Activated T-cell treated with anti-CD3 and anti-CD28 coated beads, Interleukin-2, amount 50 U/mL, for 4 hours (primary cell): Measurements from ENCODE around the gene HOXB2. TPM values are rescaled to one million over a fixed set of nuclear protein-coding genes. Genes with fewer than 3 reads are reported as not detected.

ENCODE experiments used
- ATAC-seq, 2 donors: fragments of 200-7000 bp; cut with Tn5 transposase; one replicate each; pipeline ENCODE4 v1.10.0; 2021
- DNase-seq: peaks from one replicate; pipeline ENCODE4 v3.0.0-alpha.2; 2020
- H3K27me3 Mint-ChIP-seq: one replicate; pipeline ENCODE4 v1.8.0; 2021; ENCODE audit warnings: low read depth, mixed read lengths
- H3K36me3 Mint-ChIP-seq: one replicate; pipeline ENCODE4 v1.8.0; 2022; ENCODE audit warnings: mixed read lengths; ENCODE audit not compliant: insufficient read depth
- H3K4me1 Mint-ChIP-seq: one replicate; pipeline ENCODE4 v1.8.0; 2021; ENCODE audit warnings: low read depth, mixed read lengths
- H3K4me3 Mint-ChIP-seq: one replicate; pipeline ENCODE4 v1.8.0; 2021; ENCODE audit warnings: mild to moderate bottlenecking, moderate library complexity, mixed read lengths
- H3K9me3 Mint-ChIP-seq: one replicate; pipeline ENCODE4 v1.8.0; 2021; ENCODE audit warnings: mixed read lengths
- total RNA-seq, 3 donors: library from RNA; stranded (reverse); gene quantifications; one replicate each; pipeline ENCODE4 v1.2.1, GENCODE V29; 2021

The HOXB2 gene
- total RNA-seq, 3 donors from 2014 or later: 12.9 to 21.3 (median 12.9) TPM

DNA sequence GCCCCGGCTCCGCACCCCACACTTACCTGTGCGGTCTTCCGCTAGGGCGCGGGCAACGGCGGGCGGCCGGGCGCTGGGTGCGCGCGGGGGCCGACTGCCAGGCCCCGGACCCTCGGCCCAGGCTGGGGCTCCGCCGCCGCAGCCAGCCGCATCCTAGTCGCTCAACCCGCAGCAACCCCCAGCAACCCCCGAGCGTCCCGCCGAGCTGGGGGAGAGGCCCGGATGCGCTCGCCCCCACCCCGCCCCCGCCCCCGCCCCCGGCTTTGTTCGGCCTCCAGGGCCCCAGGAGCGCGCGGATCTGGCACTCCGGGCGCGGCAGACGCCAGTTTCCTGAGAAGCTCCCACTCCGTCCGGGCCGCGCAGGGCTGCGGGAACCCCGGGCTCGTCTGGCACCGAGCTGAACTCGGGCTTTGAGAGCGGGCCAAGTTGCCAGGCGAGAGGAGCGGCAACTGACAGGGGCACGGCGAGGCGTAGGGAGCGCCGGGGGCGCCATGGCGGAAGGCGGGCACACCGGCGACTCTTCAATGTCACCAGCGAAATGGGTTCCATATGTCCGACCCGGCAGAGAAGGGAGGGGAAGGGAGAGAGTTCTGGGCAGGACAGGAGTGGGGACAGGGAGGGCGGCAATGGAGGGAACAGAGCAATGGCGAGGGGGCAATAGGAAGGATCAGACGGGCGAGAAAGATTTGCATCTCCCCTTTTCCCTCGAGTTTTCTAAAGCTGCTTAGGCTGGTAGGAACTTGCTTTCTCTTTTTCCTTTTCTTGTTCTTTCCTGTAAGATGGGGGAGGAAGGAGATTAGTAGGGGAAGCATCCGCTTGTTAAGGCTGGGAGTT lies 19.5 kb upstream of the HOXB2 start:
- Mint-ChIP-seq H3K4me1 (peaks cover 10% of the 10 kb centered on the region), H3K4me3 (no peak overlapping the region), H3K36me3 (no peaks in the 10 kb centered on the region), H3K27me3 (peaks cover 13% of the 10 kb centered on the region), H3K9me3 (no peaks in the 10 kb centered on the region)
- no peak for DNase-seq
- peak; percentile 45 to 63 for ATAC-seq

DNA sequence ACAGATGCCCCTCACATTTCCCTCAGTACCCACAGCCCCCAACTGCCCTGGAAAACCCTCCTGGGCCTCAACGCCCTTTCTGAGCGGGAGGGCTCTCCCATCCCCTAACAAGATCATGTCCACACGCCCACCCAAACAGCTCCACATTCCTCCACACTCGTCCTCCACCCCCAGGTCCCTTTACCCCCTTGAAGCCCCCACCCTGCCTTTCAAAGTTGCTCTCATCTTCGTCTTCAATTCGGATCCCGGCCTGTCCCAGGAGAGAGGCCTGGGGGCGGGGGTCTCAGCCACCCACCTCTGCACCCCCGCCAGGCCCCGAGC lies 18.9 kb upstream of the HOXB2 start:
- Mint-ChIP-seq H3K27me3 (peaks cover 13% of the 10 kb centered on the region), H3K4me3 (no peak overlapping the region), H3K4me1 (peaks cover 7% of the 10 kb centered on the region), H3K9me3 (no peaks in the 10 kb centered on the region), H3K36me3 (no peaks in the 10 kb centered on the region)
- ATAC-seq: no peak
- DNase-seq: no peak

DNA sequence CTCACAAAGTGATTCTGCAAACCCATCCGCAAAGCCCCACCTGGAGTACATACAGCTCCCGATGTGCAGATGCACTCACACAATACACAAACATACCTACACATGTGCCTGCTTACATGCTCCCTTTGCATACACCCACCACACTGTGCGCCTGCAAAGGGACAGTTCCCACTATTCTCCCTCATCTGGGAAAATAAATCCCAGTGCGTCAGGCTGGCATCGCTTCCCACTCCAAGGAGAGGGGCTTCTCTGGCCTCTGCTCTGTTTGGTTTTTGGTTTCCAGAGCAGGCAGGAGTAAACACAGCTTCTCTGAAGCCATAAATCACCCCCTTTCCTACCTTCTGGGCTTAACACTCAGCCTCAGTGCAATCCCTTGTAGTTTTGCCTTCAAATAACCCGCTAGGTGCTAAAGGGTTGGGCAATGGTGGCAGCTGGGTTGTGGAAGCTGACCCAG lies 18.5 kb upstream of the HOXB2 start:
- Mint-ChIP-seq H3K27me3 (peaks cover 13% of the 10 kb centered on the region), H3K4me3 (no peak overlapping the region), H3K9me3 (no peaks in the 10 kb centered on the region), H3K4me1 (peaks cover 5% of the 10 kb centered on the region), H3K36me3 (no peaks in the 10 kb centered on the region)
- DNase-seq (no peak), ATAC-seq (no peak)

DNA sequence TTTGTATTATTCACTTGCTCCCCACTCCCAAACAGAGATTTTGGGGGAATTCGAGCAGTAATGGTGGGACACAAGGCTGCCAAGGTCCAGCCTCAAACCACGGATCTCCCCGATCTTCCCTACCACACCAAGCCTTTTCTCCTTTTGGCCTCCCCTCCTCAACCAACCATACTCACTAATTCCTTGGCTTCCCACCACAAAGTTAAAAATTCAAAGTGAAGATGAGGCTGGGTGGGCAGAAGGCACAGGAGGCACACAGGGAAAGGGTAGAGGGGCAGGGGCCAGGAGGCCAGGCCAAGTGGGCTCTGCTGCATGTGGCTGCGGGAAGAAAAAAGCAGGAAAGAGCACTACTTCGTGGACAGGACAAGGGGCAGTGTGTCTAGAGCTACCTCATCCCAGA lies 18.0 kb upstream of the HOXB2 start:
- no peaks in the 10 kb centered on the region for H3K9me3 Mint-ChIP-seq
- no peak for DNase-seq
- H3K36me3 Mint-ChIP-seq: no peaks in the 10 kb centered on the region
- no peak for ATAC-seq
- H3K27me3 Mint-ChIP-seq: peaks cover 11% of the 10 kb centered on the region
- no peak overlapping the region for H3K4me3 Mint-ChIP-seq
- H3K4me1 Mint-ChIP-seq: peaks cover 5% of the 10 kb centered on the region

DNA sequence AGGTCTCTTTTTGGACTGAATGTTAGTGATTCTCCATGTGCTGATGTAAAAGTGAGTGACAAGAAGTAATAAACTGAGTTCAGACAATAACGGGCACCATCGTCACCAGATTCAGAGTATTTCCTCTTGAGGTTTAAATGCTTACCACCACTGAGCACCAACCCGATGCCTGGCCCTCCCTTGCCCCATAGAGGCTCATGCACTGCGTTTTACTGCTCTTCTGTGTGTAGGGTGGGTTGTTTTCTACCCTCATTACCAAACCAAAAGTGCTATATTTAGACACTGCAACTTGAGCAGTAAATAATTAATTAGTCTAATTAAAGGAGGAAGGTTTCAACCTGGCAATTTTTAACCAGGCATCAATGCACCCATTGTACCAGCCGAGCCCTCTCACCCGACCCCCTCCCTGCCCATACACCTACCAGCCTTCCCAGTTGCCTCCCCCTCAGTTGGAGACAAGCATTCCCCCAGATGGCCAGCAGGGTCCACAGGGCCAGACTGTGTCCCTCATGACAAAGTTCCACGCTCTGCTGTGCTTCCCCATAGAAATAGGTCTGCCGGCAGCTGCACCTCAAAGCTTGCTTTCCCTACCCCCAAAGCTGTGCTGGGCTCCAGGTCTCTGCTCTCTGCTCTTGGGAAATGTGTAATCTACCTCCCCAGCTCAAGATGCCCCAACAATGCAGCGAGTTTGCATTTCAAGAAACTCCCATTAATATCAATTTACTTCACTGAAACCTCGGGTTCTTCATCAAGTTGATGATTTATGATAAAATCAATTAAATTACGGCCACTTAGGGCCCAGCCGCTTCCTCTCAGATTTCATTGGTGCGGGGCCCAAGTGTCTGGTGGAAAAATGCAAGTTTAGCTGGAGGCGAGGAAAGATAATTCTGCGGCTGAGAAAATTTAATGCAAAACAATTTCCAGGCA lies 17.2 kb upstream of the HOXB2 start:
- ATAC-seq (no peak), DNase-seq (no peak)
- Mint-ChIP-seq H3K4me1 (peaks cover 5% of the 10 kb centered on the region), H3K36me3 (no peaks in the 10 kb centered on the region), H3K9me3 (no peaks in the 10 kb centered on the region), H3K4me3 (no peak overlapping the region), H3K27me3 (peaks cover 11% of the 10 kb centered on the region)

DNA sequence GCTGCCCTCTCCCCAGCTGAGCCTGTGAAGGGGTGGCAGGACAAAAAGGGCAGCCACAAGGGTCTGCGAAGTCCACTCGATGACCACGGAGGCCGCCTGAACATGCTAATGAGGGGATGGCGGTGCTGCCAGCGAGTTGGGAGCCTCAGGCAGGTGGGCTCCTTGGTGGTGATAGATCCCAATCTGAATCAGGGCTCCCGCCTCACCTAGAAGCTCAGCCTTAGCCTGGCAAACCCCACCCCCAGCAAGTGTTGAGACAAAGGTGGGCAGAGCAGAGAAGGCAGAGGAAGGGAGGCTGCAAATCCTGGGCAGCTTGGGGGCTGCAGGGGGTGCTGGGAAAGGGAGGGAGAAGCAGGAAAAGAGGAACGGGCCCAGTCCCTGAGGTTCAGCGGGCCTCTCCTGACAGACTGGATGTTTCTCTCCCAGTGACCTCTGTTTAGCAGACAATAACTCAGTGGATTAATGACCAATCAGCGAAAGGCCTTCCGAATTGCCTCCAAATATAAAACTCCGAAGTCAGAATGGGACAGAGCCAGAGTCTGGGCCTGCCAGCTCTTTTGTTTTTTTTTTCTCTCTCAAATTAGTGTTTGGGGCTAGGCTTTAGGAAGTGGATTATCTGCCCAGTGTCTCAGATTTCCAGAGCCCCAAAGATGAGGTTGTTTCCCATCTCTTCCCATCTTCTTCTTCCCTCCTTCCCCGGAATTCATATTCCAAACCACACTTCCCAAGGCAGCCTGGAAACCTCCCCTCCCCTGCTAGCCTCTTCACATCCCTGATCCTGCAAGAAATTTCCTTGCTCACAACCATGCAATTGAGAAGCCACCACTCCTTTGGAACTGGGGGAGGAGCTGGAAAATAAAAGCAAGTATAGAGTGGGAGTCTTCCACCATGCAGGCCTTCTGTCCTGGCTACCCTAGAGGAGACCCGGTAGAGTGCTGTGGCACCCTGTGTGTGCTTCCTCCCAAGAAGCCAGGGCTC lies 15.2 kb upstream of the HOXB2 start:
- no peaks in the 10 kb centered on the region for H3K36me3 Mint-ChIP-seq
- DNase-seq: no peak
- H3K4me1 Mint-ChIP-seq: peaks cover 13% of the 10 kb centered on the region
- H3K9me3 Mint-ChIP-seq: no peaks in the 10 kb centered on the region
- H3K4me3 Mint-ChIP-seq: no peak overlapping the region
- peaks cover 20% of the 10 kb centered on the region for H3K27me3 Mint-ChIP-seq
- no peak for ATAC-seq

DNA sequence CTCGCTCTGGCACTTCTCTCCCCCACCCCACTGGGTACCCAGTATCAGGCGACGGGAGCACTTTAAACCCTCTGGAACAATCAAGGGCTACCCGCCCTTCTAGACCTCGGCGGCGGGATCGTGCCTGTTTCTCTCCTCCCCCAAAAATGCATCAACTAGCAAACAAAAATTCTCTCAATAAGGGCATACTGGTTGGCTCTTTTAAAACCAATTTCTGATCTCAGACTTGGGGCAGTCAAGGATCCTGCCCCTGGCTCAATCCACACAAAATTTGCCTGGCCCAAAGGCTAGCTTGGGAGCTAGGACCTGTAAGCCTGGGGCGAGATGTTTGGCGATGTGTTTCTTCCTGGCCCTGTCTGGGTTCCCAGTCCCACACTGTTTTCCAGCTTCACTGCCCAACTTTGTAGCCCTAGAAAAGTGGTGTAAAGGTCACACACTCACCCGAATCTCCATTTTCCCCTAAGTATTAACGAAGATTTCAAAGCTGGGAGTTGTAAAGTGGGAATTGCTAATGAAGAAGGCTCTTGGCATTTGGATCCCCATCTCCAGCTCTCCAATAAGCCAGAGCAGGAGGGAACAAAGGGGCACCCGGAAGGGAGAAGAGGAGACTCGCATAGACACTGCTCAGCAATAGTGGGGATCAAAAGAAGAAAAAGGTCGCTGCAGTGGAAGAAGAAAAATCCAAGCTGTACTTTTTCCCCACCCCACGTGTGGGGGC lies 14.4 kb upstream of the HOXB2 start:
- DNase-seq (no peak), ATAC-seq (no peak)
- Mint-ChIP-seq H3K4me1 (peaks cover 13% of the 10 kb centered on the region), H3K36me3 (no peaks in the 10 kb centered on the region), H3K9me3 (no peaks in the 10 kb centered on the region), H3K4me3 (no peak overlapping the region), H3K27me3 (peaks cover 20% of the 10 kb centered on the region)

DNA sequence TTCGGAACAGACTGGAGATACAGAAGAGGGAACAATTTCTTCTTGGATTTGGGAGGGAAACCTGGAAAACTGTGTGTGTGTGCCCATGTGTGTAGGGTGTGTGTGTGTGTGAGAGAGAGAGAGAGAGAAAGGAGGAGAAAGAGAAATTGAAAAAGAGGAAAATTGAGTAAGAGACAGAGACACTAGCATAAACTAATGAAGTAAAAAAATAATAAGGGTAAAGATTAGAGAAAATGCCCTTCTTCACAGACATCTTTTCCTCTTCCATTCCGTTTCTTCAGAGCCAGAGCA lies 13.9 kb upstream of the HOXB2 start:
- Mint-ChIP-seq H3K4me3 (no peak overlapping the region), H3K9me3 (no peaks in the 10 kb centered on the region), H3K27me3 (peaks cover 21% of the 10 kb centered on the region), H3K4me1 (peaks cover 13% of the 10 kb centered on the region), H3K36me3 (no peaks in the 10 kb centered on the region)
- ATAC-seq (no peak), DNase-seq (no peak)

DNA sequence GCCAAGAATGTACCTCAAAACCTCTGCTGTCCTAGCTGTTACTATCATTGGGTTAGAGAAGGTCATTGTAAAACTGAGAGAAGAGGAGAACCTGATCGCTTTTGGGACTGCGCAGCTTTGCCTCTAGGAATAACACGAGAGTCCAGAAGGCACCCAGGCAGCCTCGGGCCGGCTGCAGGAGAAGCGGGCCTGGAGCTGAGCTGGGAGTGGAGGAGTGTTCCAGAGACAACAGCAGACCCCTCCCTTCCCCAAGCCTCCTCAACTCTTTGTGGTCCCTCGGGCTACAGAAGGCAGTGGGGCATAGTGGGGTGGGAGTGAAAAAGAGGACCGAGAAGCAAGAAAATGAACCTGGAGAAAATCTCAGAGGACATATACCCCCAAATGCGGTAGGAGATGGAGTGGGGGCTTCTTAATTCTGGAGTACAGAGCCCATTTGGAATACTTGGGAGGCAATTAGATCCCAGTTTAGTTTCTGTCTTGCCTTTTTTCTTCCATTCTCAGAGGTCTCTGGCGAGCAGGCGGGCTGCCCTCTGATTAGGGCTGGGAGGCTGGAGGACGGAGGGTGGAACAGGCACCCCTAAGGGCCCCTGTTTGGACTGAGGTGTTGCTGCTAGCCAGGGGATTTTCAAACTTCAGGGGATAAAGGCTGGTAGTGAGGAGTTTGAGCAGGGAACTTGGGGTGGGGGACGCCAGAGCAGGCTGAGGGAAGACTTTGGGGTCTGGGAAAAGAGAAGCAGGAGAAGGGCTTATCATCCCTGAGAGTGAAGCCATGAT lies 13.3 kb upstream of the HOXB2 start:
- Mint-ChIP-seq H3K9me3 (no peaks in the 10 kb centered on the region), H3K4me3 (no peak overlapping the region), H3K36me3 (no peaks in the 10 kb centered on the region), H3K4me1 (peaks cover 13% of the 10 kb centered on the region), H3K27me3 (peaks cover 20% of the 10 kb centered on the region)
- DNase-seq: no peak
- ATAC-seq: no peak

DNA sequence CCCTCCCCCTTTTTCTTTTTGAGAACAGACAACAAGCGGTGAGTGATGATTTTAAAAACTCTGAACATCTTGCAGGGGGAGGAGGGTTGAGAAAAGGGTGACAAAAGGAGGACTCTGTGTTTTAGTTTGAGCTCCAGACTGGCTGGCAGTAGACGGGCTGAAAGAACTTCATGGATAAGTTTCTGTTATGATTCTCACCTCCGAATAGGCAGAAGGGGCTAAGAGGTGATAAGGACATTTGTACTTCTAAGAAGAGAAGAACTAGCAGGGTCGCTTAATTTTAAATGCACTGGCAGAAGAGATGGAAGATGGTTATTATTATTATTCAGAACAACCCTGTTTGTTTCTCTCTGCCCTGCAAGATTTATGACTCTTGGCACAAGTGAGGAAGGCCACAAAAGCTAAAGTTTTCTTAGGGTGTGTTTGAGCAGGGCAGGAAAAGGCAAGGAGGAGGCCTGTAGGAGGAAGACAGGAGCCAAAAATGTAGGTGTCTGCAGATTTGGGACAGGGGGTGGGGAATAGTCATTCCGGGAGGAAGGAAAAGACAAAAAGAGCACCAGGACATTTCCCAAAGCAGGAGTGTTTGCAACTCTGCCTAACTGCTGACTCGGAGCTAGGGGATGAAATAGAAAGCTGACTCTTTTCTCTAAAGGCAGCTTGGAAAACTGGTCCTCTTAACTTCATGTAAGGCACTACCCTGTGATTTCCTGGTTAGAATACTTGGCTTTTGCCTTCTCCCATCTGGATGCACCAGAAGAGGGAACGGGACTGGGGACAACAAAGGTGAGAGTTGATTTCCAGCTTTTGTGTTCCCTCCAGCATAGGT lies 11.9 kb upstream of the HOXB2 start:
- ATAC-seq (no peak), DNase-seq (no peak)
- H3K4me1 Mint-ChIP-seq: peaks cover 12% of the 10 kb centered on the region
- H3K4me3 Mint-ChIP-seq: no peak overlapping the region
- H3K9me3 Mint-ChIP-seq: no peaks in the 10 kb centered on the region
- H3K27me3 Mint-ChIP-seq: peaks cover 24% of the 10 kb centered on the region
- no peaks in the 10 kb centered on the region for H3K36me3 Mint-ChIP-seq

DNA sequence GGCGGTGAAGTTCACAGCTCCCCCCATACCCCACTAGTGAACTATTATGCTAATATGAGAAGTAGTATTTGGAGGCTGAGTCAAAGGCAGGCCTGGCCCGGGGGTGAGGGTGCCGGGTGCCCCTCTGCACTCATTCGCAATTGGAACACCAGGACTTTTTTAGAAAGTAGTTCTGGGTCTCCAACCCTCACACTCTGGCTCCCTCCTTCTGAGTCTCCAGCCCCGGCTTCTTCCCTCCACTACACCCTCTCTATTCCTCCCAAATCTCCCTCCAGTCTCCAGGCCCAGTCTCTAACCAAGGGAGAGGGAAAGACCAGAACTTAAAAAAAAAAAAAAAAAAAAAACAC lies 11.3 kb upstream of the HOXB2 start:
- no peaks in the 10 kb centered on the region for H3K36me3 Mint-ChIP-seq
- ATAC-seq: no peak
- no peak overlapping the region for H3K4me3 Mint-ChIP-seq
- peaks cover 24% of the 10 kb centered on the region for H3K27me3 Mint-ChIP-seq
- no peak for DNase-seq
- H3K4me1 Mint-ChIP-seq: peaks cover 10% of the 10 kb centered on the region
- no peaks in the 10 kb centered on the region for H3K9me3 Mint-ChIP-seq

DNA sequence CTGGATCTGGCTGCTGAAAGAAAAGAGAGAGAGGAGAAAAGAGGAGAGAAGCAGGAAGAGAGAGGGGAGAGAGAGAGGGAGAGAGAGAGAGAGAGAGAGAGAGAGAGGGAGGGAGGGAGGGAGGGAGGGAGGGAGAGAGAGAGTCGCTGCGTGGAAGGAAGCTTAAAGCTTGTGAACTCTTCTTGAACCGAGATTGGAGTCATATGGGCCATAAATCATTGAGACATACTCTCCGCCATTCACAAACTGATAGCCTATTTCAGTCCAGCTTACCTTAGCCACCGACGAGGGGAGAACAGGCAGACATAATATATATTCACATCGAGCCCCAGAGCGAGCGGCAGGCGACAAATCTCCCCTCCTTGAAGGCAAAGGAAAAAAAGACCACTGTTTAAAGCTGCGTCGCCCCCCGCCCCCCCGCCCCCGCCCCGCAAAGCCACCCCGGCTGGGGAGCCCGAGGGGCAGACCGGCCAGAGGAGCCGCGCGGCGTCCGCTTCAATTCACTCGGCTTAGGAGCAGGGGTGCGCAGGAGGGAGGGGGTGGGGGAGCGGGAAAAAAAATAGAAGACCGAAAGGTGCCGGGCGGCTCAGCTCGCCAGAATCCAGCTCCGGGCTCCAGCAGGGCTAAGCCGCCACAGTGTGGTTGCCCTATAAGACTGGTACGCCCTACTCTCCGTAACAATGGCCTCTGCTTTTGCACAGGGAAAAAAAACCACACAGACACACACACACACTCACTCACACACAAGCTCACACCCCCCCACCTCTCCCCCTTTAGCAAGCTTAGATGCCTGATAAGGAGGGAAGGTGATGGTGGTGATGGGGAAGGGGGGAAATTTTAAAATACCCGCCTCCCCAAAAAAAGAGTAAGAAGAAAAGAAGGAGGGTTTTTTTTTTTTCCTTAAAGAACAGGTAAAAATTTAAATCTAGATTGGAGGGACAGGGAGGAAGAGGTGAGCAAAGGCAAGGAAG lies 10.6 kb upstream of the HOXB2 start:
- ATAC-seq: peak; percentile 56 to 59
- Mint-ChIP-seq H3K4me3 (peak overlapping the region; percentile 73), H3K4me1 (peaks cover 10% of the 10 kb centered on the region), H3K27me3 (peaks cover 24% of the 10 kb centered on the region), H3K36me3 (no peaks in the 10 kb centered on the region), H3K9me3 (no peaks in the 10 kb centered on the region)
- no peak for DNase-seq
